Muscle layer of duodenum (tissue), 2 donors: ENCODE measurements around the gene TMEM204.

ENCODE experiments used
- H3K27ac ChIP-seq: one replicate; pipeline ENCODE4 v1.7.0; 2013; ENCODE audit warnings: mild to moderate bottlenecking, low read length
- H3K27me3 ChIP-seq: one replicate; pipeline ENCODE4 v1.7.0; 2013; ENCODE audit warnings: low read depth, mild to moderate bottlenecking, control low read depth, low read length
- H3K36me3 ChIP-seq, 2 donors: one replicate each; pipeline ENCODE4 v1.7.0; 2013; ENCODE audit warnings: low read length in 2 of 2, control low read depth in 1 of 2, mild to moderate bottlenecking in 1 of 2; ENCODE audit not compliant: insufficient read depth in 2 of 2, control insufficient read depth in 1 of 2
- H3K4me1 ChIP-seq, 2 donors: one replicate each; pipeline ENCODE4 v1.7.0; 2013; ENCODE audit warnings: low read length in 2 of 2, mild to moderate bottlenecking in 2 of 2, control low read depth in 1 of 2, moderate library complexity in 1 of 2; ENCODE audit not compliant: insufficient read depth in 2 of 2, control insufficient read depth in 1 of 2
- H3K4me3 ChIP-seq, 2 donors: one replicate each; pipeline ENCODE4 v1.7.0; 2013; ENCODE audit warnings: low read length in 2 of 2, low read depth in 1 of 2, mild to moderate bottlenecking in 1 of 2
- H3K9me3 ChIP-seq, 2 donors: one replicate each; pipeline ENCODE4 v1.7.0; 2013; ENCODE audit warnings: low read length in 2 of 2, control low read depth in 1 of 2, mild to moderate bottlenecking in 1 of 2; ENCODE audit not compliant: control insufficient read depth in 1 of 2
- donor health status: healthy.

The TMEM204 gene

DNA sequence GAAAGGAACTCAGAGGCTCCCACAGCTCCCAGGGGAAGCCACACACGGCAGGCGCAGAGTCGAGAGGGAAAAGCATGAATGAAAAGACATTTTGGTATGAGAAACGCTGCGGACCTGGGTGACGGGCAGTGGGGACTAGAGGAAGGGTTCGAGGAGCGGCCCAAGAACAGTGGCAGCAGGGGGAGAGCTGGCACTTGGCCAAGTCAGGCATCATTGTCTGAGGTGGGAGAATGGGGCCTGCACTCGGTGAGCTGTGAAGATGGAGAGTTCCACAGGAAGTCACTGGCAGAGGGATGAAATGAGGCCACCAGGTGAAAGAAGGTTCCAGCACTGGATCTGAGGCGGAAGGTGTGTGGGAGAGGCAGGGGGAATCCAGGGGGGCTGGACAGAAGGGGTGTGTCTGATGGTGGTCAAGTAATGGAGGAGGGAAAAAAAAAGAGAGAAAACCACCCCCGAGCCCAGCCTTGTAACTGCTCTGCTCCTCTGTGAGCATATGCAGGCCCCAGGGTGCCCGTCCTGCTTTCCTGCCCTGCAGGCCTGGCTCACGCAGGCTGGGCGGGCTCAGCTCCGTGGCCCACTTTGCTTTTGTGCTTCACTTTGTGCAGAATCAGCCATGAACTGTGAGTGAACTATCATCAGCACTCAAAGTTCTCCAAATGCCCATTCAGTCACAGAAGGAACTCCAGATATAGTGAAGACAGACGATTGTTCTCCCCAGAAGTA, 31.8 kb downstream of the TMEM204 start:
- peaks cover 3 to 34% of the 10 kb centered on the region in 2 donors for H3K36me3 ChIP-seq
- H3K27me3 ChIP-seq: no peaks in the 10 kb centered on the region
- no peaks in the 10 kb centered on the region for H3K4me1 ChIP-seq
- no peaks in the 10 kb centered on the region for H3K9me3 ChIP-seq
- no peak overlapping the region for H3K27ac ChIP-seq
- no peak overlapping the region for H3K4me3 ChIP-seq

DNA sequence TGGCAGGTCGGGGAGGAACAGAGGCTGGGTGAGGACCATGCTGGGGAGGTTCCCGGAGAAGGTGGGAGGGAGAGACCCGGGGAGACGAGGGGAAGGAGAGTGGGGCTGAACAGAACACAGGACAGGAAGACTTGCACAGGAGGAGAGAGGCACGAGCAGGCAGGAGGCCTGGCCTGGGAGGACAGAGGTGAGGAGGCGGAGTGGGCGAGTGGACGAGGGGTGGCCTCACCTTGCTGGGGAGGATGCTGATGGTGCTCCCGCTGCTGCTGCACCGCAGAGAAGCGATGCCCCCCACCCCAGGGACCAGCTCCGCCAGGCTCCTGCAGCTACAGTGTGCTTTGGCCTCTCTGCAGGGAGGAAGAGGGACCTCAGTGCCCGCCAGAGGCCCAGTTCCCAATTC, 34.5 kb downstream of the TMEM204 start:
- no peaks in the 10 kb centered on the region for H3K27me3 ChIP-seq
- peaks cover 0 to 16% of the 10 kb centered on the region in 2 donors for H3K36me3 ChIP-seq

DNA sequence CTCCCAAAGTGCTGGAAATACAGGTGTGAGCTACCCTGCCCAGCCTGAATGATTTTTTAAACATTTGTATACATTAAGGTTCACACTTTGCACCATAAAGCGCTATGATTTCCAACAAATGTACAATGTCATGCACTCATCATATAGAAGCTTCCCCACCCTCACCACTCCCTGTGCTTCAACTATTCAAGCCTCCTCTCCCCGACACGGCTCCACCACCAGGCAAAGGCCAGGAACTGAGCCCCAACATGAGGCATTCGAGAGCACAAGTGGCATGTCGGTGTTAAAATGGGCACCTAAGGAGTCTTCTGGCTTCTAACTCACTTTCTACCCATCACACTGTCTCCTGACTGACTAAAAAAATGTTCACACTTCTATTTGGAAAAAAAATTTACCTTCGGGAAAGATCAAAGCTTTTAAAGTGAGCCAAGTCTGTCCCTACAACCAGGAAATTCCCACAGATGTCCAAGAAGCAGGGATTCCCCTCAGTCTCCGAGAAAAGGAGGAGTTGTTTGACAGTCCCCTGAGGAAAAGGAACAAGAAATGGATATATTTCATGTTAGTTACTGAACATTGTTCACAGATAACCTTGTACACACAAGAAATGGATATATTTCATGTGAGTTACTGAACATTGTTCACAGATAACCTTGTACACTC, 37.7 kb downstream of the TMEM204 start:
- Histone ChIP-seq H3K4me3 (no peak overlapping the region), H3K27ac (no peak overlapping the region), H3K27me3 (no peaks in the 10 kb centered on the region), H3K9me3 (no peaks in the 10 kb centered on the region), H3K36me3 (peaks cover 0 to 10% of the 10 kb centered on the region in 2 donors), H3K4me1 (no peaks in the 10 kb centered on the region)

More for the DNA sequence above, 34.5 kb downstream of the TMEM204 start:
- Histone ChIP-seq H3K4me3 (no peak overlapping the region), H3K27ac (no peak overlapping the region), H3K4me1 (no peaks in the 10 kb centered on the region), H3K9me3 (no peaks in the 10 kb centered on the region)

DNA sequence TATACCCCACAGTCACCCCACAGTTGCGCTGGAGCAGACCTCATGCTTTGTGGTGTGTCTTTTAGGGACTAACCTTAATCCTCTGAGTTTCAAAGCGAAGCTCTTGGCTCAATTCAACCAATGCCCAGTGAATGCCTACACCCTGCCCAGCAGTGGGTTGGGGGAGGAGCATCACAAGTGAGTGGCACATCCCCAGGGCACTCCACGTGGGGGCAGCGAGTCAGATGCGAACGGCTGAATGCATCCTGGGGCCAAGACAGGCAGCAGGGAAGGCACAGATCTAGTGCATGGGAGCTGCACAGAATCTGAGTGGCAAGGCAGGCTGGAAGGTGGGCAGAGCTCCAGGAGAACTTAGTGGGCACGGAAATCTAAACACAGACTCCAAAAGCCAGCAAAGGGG, 39.2 kb downstream of the TMEM204 start:
- no peaks in the 10 kb centered on the region for H3K4me1 ChIP-seq
- H3K27me3 ChIP-seq: no peaks in the 10 kb centered on the region
- no peak overlapping the region for H3K27ac ChIP-seq
- no peak overlapping the region for H3K4me3 ChIP-seq
- no peaks in the 10 kb centered on the region for H3K9me3 ChIP-seq
- H3K36me3 ChIP-seq: peaks cover 0 to 19% of the 10 kb centered on the region in 2 donors

DNA sequence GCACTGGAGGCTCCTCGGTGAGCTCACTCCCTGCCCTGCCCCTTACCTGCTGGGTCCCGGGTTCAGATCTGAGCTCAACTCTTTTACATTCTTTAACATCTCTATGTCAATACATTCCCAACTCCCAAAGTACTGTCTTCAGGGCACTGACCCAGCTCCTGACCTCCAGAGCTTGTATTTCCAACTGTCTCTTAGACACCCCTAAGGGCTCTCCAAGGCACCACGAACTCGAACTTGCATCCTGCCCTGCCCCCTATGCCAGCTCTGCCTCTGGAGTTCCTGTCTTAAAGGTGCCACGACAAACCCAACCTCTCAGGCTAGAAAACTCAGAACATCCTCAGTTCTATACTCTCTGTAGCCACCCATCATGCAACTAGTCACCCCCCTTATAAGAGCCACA, 39.8 kb downstream of the TMEM204 start:
- H3K4me3 ChIP-seq: no peak overlapping the region
- H3K27ac ChIP-seq: no peak overlapping the region
- H3K36me3 ChIP-seq: peaks cover 0 to 19% of the 10 kb centered on the region in 2 donors
- H3K9me3 ChIP-seq: no peaks in the 10 kb centered on the region
- H3K27me3 ChIP-seq: no peaks in the 10 kb centered on the region
- H3K4me1 ChIP-seq: no peaks in the 10 kb centered on the region

DNA sequence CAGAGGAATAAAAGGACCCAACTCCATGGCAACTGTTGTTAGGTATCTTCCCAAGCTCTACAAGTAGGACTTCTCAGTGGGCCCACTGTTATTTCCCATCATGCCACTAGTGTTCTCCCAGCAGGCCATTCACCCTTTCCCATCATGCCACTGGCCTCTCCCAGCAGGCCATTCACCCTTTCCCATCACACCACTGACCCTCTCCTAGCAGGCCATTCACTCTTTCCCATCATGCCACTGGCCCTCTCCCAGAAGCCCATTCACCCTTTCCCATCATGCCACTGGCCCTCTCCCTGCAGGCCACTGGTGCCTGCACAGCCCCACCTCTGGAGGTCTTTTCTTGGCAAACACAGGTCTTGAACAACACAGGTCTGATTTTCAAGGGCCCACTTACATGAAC, 42.1 kb downstream of the TMEM204 start:
- Histone ChIP-seq H3K9me3 (no peaks in the 10 kb centered on the region), H3K27ac (no peak overlapping the region), H3K27me3 (no peaks in the 10 kb centered on the region), H3K36me3 (peaks cover 2 to 32% of the 10 kb centered on the region in 2 donors), H3K4me3 (no peak overlapping the region), H3K4me1 (no peaks in the 10 kb centered on the region)

DNA sequence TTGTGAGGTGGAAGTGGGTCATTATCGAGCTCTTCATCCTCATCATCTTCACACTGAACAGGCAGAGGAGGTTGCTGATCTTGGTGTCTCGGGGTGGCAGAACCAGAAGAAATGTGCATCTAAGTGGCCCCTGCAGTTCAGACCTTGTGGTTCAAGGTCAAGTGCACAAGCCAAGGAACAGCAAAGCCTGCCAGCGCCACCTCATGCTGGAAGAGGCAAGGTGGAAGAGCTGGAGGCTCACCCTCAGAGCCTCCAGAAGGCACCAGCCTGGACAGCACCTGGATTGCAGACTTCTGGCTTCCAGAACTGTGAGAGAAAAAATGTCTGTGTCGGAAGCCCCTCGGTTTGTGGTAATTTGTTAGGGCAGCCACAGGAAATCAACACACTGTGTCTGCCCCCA, 45.7 kb downstream of the TMEM204 start:
- Histone ChIP-seq H3K27ac (no peak overlapping the region), H3K4me1 (no peaks in the 10 kb centered on the region), H3K9me3 (no peaks in the 10 kb centered on the region), H3K4me3 (no peak overlapping the region), H3K36me3 (peaks cover 11 to 54% of the 10 kb centered on the region in 2 donors), H3K27me3 (no peaks in the 10 kb centered on the region)

DNA sequence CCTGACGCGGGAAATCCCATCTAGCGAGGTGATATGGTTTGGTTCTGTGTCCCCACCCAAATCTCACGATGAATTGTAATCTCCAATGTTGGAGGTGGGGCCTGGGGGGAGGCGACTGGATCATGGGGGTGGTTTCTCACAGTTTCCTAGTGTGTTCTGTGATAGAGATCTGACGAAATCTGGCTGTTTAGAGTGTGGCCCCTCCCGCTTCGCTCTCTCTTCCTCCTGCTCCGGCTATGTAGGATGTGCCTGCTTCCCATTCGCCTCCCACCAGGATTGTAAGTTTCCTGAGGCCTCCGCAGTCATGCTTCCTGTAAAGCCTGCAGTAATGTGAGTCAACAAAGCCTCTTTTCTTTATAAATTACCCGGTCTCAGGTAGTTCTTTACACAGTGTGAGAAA, 46.8 kb downstream of the TMEM204 start:
- H3K9me3 ChIP-seq: no peaks in the 10 kb centered on the region
- peaks cover 19 to 63% of the 10 kb centered on the region in 2 donors for H3K36me3 ChIP-seq

DNA sequence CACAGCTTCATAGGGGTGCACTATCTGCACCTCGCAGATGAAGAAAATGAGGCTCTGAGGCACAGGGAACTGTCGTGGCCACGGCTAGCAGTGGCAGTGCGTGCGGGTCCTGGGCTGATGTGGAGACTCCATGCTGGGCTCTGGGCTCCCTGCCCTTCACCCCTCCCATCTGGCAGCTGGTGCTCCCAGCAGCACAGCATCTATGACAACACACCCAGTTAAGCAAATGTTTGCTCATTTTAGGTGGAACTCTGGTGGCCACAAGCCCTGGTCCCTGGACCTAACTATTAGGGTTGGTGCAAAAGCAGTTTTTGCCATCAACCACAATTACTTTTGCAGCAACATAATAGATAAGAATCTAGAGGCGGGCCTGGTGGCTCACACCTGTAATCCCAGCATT, 47.5 kb downstream of the TMEM204 start:
- H3K9me3 ChIP-seq: no peaks in the 10 kb centered on the region
- H3K4me1 ChIP-seq: no peaks in the 10 kb centered on the region
- H3K27ac ChIP-seq: no peak overlapping the region
- H3K36me3 ChIP-seq: peaks cover 20 to 66% of the 10 kb centered on the region in 2 donors
- H3K4me3 ChIP-seq: no peak overlapping the region
- H3K27me3 ChIP-seq: no peaks in the 10 kb centered on the region

More for the DNA sequence above, 46.8 kb downstream of the TMEM204 start:
- no peak overlapping the region for H3K4me3 ChIP-seq
- H3K27me3 ChIP-seq: no peaks in the 10 kb centered on the region
- no peak overlapping the region for H3K27ac ChIP-seq
- H3K4me1 ChIP-seq: no peaks in the 10 kb centered on the region

DNA sequence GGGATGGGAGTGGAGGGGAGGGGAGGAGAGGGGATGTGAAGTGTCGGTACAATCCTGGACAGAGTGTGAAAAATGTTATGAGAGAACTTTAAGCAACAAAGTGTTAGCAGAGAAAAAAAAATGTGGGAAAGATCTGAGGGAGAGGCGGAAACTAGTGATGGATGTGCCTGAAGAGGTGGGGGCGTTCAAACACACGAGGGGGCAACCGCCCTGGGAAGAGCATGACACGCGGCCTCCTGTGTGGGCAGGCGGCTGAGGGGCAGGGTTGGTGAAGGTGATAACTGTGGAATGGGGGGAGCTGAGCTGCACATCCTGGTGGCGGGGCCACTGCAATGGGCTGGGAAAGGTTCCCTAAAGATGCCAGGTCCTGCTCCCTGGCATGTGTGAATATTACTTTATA, 48.3 kb downstream of the TMEM204 start:
- H3K36me3 ChIP-seq: peaks cover 26 to 71% of the 10 kb centered on the region in 2 donors
- H3K27ac ChIP-seq: no peak overlapping the region
- H3K4me3 ChIP-seq: no peak overlapping the region
- H3K27me3 ChIP-seq: no peaks in the 10 kb centered on the region
- no peaks in the 10 kb centered on the region for H3K9me3 ChIP-seq
- no peaks in the 10 kb centered on the region for H3K4me1 ChIP-seq

DNA sequence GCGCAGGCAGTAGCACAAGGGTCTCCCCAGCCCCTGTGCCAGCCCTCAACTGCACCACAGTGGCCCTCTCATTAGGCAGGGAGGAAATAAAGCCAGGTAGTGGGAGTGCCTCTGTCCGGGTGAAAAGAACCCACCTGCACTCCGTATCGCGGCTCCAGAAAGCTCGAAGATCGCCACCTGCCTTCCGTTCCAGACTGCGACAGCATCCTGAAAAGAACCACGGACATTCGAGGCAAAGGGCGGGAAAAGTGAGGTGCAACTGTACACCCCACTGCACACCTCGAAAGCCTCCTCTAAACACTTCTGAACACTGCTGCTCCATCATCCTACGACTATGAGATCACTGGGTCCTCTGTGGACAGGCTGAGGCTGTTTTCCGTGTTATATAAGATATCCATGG, 49.7 kb downstream of the TMEM204 start:
- Histone ChIP-seq H3K9me3 (no peaks in the 10 kb centered on the region), H3K27ac (no peak overlapping the region), H3K4me1 (no peaks in the 10 kb centered on the region), H3K27me3 (no peaks in the 10 kb centered on the region), H3K36me3 (peaks cover 26 to 76% of the 10 kb centered on the region in 2 donors), H3K4me3 (no peak overlapping the region)
